ENCODE measurements around the gene SLC9A3.

DNA sequence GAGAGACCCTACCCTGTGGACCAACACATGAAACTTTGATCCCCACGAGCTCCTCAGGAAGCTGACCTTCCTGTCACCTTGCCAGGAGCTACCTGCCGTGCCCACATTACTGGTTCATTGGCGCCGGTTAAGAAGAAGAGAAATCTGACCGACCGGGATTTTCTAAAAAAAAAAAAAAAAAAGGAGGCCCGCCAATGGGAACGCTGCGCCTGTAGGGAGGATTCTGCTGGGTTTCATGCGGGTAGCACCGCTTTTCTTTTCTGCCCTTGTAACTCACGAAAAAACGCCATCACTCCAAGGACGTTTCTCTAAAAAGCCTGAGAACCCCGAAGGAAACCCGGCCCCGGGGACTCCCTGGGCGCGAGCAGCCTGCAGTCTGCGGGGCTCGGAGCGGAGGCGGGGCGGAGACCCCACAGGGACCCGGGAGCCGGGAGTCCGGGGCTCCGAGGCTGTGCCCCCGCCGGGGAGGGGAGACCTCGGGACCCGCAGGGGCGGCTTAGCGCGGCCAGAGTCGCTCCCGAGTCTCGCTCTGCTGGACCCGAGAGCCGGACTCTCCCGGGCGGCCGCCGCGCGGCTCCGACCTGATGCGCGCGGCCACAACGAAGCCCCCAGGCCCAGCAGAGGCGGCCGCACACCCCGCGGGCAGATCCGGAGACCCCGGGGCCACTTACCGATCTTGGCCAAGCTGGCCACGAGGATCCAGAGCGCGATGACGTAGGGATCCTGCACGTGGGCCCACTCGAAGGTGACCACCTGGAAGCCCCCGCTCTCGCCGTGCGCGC lies 617 bp downstream of the SLC9A3 start:
- TF ChIP-seq, protein P1, sequence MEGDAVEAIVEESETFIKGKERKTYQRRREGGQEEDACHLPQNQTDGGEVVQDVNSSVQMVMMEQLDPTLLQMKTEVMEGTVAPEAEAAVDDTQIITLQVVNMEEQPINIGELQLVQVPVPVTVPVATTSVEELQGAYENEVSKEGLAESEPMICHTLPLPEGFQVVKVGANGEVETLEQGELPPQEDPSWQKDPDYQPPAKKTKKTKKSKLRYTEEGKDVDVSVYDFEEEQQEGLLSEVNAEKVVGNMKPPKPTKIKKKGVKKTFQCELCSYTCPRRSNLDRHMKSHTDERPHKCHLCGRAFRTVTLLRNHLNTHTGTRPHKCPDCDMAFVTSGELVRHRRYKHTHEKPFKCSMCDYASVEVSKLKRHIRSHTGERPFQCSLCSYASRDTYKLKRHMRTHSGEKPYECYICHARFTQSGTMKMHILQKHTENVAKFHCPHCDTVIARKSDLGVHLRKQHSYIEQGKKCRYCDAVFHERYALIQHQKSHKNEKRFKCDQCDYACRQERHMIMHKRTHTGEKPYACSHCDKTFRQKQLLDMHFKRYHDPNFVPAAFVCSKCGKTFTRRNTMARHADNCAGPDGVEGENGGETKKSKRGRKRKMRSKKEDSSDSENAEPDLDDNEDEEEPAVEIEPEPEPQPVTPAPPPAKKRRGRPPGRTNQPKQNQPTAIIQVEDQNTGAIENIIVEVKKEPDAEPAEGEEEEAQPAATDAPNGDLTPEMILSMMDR (IDR thresholded peaks at IDR 0.05): no peak
- TF ChIP-seq ZFX (IDR thresholded peaks at IDR 0.05; ENCODE audit: borderline replicate concordance): no peak

Measured in 22Rv1 (cell line).